Esophagus muscularis mucosa (tissue), 4 donors: ENCODE data around the gene NUDC. TPM values are rescaled to one million over a fixed set of nuclear protein-coding genes. Genes with fewer than 3 reads are reported as not detected.

Experiments
- DNase-seq: peaks from one replicate; pipeline ENCODE4 v3.0.0-alpha.2; 2017; ENCODE audit errors: extremely low spot score
- H3K27ac ChIP-seq, 4 donors: fragments of 200-600 bp; sonication (generic); replicated peaks in 1 of 4; 1 replicate in 3 of 4; 2 replicates in 1 of 4; pipeline ENCODE4 v1.5.1; 2016 to 2019; ENCODE audit warnings: mild to moderate bottlenecking in 1 of 4
- H3K27me3 ChIP-seq, 4 donors: fragments of 200-600 bp; sonication (generic); one replicate each; pipeline versions ENCODE4 v1.5.1 to v1.6.0; 2016 to 2019
- H3K36me3 ChIP-seq, 4 donors: fragments of 200-600 bp; sonication (generic); one replicate each; pipeline ENCODE4 v1.5.1; 2016 to 2019
- H3K4me1 ChIP-seq, 4 donors: fragments of 200-600 bp; sonication (generic); one replicate each; pipeline ENCODE4 v1.5.1; 2016 to 2019
- H3K4me3 ChIP-seq, 4 donors: fragments of 200-600 bp; sonication (generic); 1 replicate in 2 of 4; 2 replicates in 2 of 4; pipeline ENCODE4 v1.5.1; 2016 to 2019; ENCODE audit warnings: mild to moderate bottlenecking in 4 of 4, moderate library complexity in 1 of 4
- H3K9me3 ChIP-seq, 4 donors: fragments of 200-600 bp; sonication (generic); 1 replicate in 3 of 4; 2 replicates in 1 of 4; pipeline ENCODE4 v1.5.1; 2016 to 2019
- EP300 ChIP-seq: sonication (generic); formaldehyde crosslinking; IDR thresholded peaks from one replicate; pipeline ENCODE4 v1.6.1; 2017; ENCODE audit warnings: antibody characterized with exemption
- POLR2A ChIP-seq: fragments of 450-650 bp; IDR thresholded peaks from one replicate; pipeline ENCODE4 v1.6.1; 2017; ENCODE audit warnings: antibody characterized with exemption, moderate library complexity, mild to moderate bottlenecking, low read depth
- POLR2AphosphoS5 ChIP-seq, 2 donors: sonication (generic); formaldehyde crosslinking; IDR thresholded peaks; one replicate each; pipeline ENCODE4 v1.6.1; 2017; ENCODE audit warnings: antibody characterized with exemption in 2 of 2
- WGBS: methylation state at CpG from one replicate; pipeline ENCODE4 v1.1.5; 2018; 5-methylcytosine and 5-hydroxymethylcytosine counted together
- intact Hi-C: fragments of 100-400 bp; cut with DNase I; formaldehyde crosslinking; loops from one replicate; pipeline ENCODE4 v1.15.1; 2023
- total RNA-seq, 4 donors: library from RNA; depleted of rRNA; stranded (reverse); fragments of >200 nt; gene quantifications; one replicate each; pipeline versions ENCODE4 v1.1.0 to v1.2.1, GENCODE V29; 2016
- TF ChIP-seq, protein P1 (sequence below), 3 experiments: fragments of 200-600 bp in 2 of 3; fragments of 450-650 bp in 1 of 3; sonication (generic) in 2 of 3; IDR thresholded peaks; one replicate each; pipeline ENCODE4 v1.5.1; 2017 to 2019; ENCODE audit warnings: antibody characterized with exemption in 3 of 3, mild to moderate bottlenecking in 2 of 3, moderate library complexity in 1 of 3

Gene NUDC
- total RNA-seq, 4 donors from 2014 or later = 61.6 to 91.1 (median 81.5) TPM

DNA sequence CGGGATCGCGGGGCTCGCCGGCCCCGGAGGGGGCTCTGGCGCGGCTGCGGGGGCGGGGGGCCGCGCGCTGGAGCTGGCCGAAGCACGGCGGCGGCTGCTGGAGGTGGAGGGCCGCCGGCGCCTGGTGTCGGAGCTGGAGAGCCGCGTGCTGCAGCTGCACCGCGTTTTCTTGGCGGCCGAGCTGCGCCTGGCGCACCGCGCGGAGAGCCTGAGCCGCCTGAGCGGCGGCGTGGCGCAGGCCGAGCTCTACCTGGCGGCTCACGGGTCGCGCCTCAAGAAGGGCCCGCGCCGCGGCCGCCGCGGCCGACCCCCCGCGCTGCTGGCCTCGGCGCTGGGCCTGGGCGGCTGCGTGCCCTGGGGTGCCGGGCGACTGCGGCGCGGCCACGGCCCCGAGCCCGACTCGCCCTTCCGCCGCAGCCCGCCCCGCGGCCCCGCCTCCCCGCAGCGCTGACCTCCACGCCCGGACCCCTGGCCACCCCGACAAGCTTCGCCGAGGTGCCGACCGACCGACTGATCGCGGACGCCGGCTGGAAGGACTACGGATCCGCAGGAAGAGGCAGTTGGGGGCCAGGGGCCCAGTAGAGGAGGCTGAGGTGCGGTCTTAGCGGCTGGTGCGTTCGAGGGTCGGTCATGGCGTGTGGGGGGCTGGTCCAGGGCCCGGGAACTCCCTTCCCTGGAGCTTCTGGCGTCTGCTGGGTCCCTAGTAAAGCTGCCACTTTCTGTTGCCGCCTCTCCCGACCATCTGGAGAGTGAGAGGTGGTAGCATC lies 72.7 kb downstream of the NUDC start:
- Histone ChIP-seq H3K36me3 (no peaks in the 10 kb centered on the region), H3K9me3 (no peaks in the 10 kb centered on the region), H3K27me3 (peaks cover 0 to 26% (median 6%) of the 10 kb centered on the region in 4 donors), H3K27ac (peak overlapping the region; percentile 93 to 97 (median 95)), H3K4me3 (peak overlapping the region; percentile 75 to 93 (median 88)), H3K4me1 (peaks cover 42 to 65% (median 61%) of the 10 kb centered on the region in 4 donors)
- TF ChIP-seq, protein P1, sequence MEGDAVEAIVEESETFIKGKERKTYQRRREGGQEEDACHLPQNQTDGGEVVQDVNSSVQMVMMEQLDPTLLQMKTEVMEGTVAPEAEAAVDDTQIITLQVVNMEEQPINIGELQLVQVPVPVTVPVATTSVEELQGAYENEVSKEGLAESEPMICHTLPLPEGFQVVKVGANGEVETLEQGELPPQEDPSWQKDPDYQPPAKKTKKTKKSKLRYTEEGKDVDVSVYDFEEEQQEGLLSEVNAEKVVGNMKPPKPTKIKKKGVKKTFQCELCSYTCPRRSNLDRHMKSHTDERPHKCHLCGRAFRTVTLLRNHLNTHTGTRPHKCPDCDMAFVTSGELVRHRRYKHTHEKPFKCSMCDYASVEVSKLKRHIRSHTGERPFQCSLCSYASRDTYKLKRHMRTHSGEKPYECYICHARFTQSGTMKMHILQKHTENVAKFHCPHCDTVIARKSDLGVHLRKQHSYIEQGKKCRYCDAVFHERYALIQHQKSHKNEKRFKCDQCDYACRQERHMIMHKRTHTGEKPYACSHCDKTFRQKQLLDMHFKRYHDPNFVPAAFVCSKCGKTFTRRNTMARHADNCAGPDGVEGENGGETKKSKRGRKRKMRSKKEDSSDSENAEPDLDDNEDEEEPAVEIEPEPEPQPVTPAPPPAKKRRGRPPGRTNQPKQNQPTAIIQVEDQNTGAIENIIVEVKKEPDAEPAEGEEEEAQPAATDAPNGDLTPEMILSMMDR (IDR thresholded peaks at IDR 0.05) = no peak
- TF ChIP-seq POLR2A (no peak), POLR2AphosphoS5 (IDR thresholded peaks at IDR 0.05) (peak in 1 of 2 donors; percentile 1), EP300 (no peak)
- 0% methylated on average over 10 of the region's 97 CpGs for WGBS
- DNase-seq = no peak
- intact Hi-C loops = loop anchor here (2.0 kb wide), 1 partner anchor 105 kb away; no protein-coding TSS in a partner anchor

DNA sequence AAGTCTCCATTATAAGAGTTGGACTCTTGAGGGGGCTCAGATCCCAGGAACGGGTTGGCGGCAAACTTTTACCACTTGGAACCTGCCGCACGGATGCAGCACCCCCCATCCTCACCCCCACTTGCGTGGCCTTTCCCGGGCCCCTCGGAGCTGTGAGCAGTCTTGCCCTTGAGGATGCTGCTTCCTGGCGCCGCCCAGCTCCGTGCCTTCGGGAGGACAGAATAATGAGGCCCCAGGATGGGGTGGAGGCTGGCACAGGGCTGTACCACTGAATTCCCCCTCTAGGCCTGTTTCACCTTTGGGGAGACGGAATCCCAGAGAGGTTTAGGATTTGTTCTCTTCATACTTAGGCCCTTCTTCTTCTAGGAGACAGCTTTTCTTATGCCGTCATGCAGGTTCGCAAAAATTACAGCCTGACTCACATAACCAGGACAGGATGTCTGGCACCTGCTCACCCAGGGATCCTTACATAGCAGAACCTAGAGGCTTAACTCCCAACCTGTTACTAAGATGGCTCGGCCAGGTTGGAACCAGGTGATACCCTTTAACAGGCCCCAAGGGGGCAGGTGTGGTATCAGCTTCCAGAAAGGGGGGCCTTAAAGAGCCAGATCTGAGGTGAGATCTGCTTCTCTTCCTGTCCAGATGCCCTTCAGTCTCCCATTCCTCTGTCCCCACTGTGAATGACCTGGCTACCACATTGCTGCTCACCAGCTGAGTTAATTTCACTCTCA lies 73.4 kb downstream of the NUDC start:
- peaks cover 48 to 72% (median 68%) of the 10 kb centered on the region in 4 donors for H3K4me1 ChIP-seq
- TF ChIP-seq POLR2A = no peak
- peak in 1 of 2 donors; percentile 18 for TF ChIP-seq POLR2AphosphoS5 (IDR thresholded peaks at IDR 0.05)
- H3K27ac ChIP-seq = peak overlapping the region; percentile 93 to 97 (median 95)

DNA sequence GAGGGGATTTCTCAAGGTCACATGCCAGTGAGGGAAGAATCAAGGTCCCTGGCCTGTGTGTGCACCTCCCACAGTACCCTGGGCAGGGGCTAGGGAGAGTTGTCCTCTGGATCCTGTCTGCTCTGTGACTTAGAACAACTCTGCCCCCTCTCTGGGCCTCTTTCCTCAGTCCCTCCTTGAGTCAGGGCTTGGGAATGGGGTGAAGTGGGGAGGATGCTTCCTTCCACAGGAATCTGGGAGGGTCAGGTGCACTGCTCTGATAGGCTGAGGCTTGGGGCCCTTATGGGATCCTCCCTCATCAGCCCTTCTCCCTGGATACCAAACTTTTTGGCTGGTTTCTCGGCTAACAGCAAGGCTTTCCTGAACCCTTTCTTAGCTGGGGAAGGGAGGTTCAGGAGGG lies 74.5 kb downstream of the NUDC start:
- peaks cover 59 to 83% (median 79%) of the 10 kb centered on the region in 4 donors for H3K4me1 ChIP-seq
- intact Hi-C loops = no loop called here
- WGBS = 44% methylated on average over 1 of the region's 1 CpG
- TF ChIP-seq, protein P1 (IDR thresholded peaks at IDR 0.05) = no peak
- TF ChIP-seq POLR2A (no peak), POLR2AphosphoS5 (IDR thresholded peaks at IDR 0.05) (no peak), EP300 (no peak)
- H3K9me3 ChIP-seq = no peaks in the 10 kb centered on the region
- no peaks in the 10 kb centered on the region for H3K36me3 ChIP-seq
- DNase-seq = no peak
- H3K4me3 ChIP-seq = peak overlapping the region in 1 of 4 donors; percentile 93
- peak overlapping the region; percentile 93 to 97 (median 95) for H3K27ac ChIP-seq
- H3K27me3 ChIP-seq = peaks cover 0 to 26% (median 6%) of the 10 kb centered on the region in 4 donors

More for the DNA sequence above, 73.4 kb downstream of the NUDC start:
- no peak for DNase-seq
- intact Hi-C loops = loop anchor here (2.0 kb wide), 1 partner anchor 104 kb away; no protein-coding TSS in a partner anchor
- 60% methylated on average over 4 of the region's 15 CpGs for WGBS
- H3K4me3 ChIP-seq = peak overlapping the region; percentile 75 to 93 (median 88)
- H3K9me3 ChIP-seq = no peaks in the 10 kb centered on the region
- peaks cover 0 to 26% (median 6%) of the 10 kb centered on the region in 4 donors for H3K27me3 ChIP-seq
- H3K36me3 ChIP-seq = no peaks in the 10 kb centered on the region

Other genes with a start within 250 kb of the NUDC start
- 10 to 100 TPM; 36.8 to 76.2 (median 44.5) TPM for gene ARID1A, start 225.7 kb upstream of the NUDC start, total RNA-seq
- gene PIGV, start 133.8 kb upstream of the NUDC start, total RNA-seq = 10 to 100 TPM; 11.8 to 15.2 (median 13.7) TPM
- 10 to 100 TPM in 3 of 4 donors, 1 to 10 TPM in 1; 9.6 to 31.7 (median 20.8) TPM for gene ZDHHC18, start 95.1 kb upstream of the NUDC start, total RNA-seq
- gene SFN, start 58.6 kb upstream of the NUDC start, total RNA-seq = 1 to 10 TPM in 1 of 4 donors, under 1 TPM in 1, not detected in 2; 0.33 to 1.7 TPM
- gene GPN2, start 31.5 kb upstream of the NUDC start, total RNA-seq = 10 to 100 TPM in 3 of 4 donors, 1 to 10 TPM in 1; 9.6 to 16.5 (median 14.1) TPM
- gene GPATCH3, start 21.3 kb upstream of the NUDC start, total RNA-seq = 10 to 100 TPM in 1 of 4 donors, 1 to 10 TPM in 3; 7.5 to 17.0 (median 8.8) TPM
- not detected for gene NR0B2, start 7.8 kb upstream of the NUDC start, total RNA-seq
- gene KDF1, start 38.7 kb downstream of the NUDC start, total RNA-seq = under 1 TPM in 2 of 4 donors, not detected in 2; 0.33 to 0.42 TPM
- gene TRNP1, start 71.9 kb downstream of the NUDC start, total RNA-seq = 10 to 100 TPM; 33.6 to 50.3 (median 41.5) TPM
- 100 to 1,000 TPM; 168 to 299 (median 239) TPM for gene TENT5B, start 91.1 kb downstream of the NUDC start, total RNA-seq
- 10 to 100 TPM in 3 of 4 donors, 1 to 10 TPM in 1; 8.3 to 29.2 (median 11.4) TPM for gene SLC9A1, start 233.4 kb downstream of the NUDC start, total RNA-seq